ENCODE data around the gene DAP. TPM values are rescaled to one million over a fixed set of nuclear protein-coding genes. Genes with fewer than 3 reads are reported as not detected.

The DAP gene
- total and polyA plus RNA-seq, 7 donors, result 25.7 to 131 (median 38.5) TPM

DNA sequence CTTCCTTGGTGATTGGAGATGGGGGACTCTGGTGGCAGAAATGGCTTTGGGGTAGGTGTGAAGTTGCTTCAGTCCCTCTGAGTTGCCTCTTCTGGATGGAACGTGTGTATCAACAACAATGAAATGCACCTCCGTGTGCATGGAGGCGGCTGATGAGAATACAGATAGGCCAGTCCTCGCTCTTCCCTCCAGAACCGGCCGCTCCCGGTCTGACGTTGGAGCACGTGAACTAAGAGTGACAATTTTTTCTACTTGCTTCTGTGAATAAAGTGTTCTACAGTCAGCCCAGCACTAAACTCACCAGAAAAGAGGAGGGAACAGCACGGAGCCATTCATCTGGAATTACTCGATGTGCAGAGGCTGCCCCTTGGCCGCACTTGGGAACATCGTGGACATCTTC, 106.5 kb downstream of the DAP start:
- TF ChIP-seq POLR2A (IDR thresholded peaks at IDR 0.05), result no peak
- Histone ChIP-seq H3K4me1 (peaks cover 0 to under 1% (median 0%) of the 10 kb centered on the region in 4 donors), H3K27ac (no peak overlapping the region), H3K9me3 (no peaks in the 10 kb centered on the region), H3K4me3 (no peak overlapping the region), H3K36me3 (no peaks in the 10 kb centered on the region), H3K27me3 (peaks cover 2 to 25% (median 6%) of the 10 kb centered on the region in 3 donors)
- peak; percentile 39 for DNase-seq
- intact Hi-C loops (cut with DNase I), result no loop called here
- 90 to 93% methylated on average over 13 of the region's 13 CpGs for WGBS, 2 donors

DNA sequence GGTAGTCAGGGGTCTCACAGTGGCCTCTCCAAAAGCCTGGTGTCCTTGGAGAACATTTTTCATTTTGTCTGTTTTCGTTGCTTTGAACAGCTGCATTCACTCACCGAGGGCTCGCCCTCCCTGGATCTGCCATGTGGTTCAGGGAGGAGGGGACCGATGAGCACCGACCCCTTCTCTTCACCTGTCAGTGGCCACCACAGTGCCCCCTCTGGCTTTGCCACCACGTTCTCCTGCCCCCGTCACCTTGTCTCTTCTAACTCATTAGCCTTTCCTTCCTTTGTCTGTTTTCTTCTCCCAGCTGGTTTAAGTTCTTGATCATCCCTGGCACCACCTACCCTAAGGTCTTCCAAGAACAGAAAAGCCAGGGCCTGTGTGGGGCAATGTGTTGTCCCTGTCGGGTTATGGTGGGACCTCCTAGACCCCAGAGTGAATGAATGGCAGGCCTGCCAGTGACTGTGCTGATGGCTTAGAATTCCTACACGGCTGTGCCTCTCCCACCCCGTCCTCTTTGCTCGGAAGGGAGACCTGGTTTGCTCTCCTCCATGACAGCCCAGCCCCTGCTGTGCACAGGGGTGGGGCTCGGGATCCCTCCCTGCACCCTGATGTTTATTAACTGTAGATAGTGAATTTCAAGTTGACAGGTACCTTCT, 107.2 kb downstream of the DAP start:
- H3K4me3 ChIP-seq, result no peak overlapping the region
- no peak overlapping the region for H3K27ac ChIP-seq
- WGBS, 2 donors, result 75 to 86% methylated on average over 12 of the region's 12 CpGs
- no peak for DNase-seq
- peaks cover 7 to 32% (median 13%) of the 10 kb centered on the region in 3 donors for H3K27me3 ChIP-seq
- intact Hi-C loops (cut with DNase I), result no loop called here
- H3K9me3 ChIP-seq, result no peaks in the 10 kb centered on the region
- peaks cover 0 to 4% (median 0%) of the 10 kb centered on the region in 4 donors for H3K4me1 ChIP-seq
- no peak for TF ChIP-seq EP300 (IDR thresholded peaks at IDR 0.05)
- TF ChIP-seq, protein P1, sequence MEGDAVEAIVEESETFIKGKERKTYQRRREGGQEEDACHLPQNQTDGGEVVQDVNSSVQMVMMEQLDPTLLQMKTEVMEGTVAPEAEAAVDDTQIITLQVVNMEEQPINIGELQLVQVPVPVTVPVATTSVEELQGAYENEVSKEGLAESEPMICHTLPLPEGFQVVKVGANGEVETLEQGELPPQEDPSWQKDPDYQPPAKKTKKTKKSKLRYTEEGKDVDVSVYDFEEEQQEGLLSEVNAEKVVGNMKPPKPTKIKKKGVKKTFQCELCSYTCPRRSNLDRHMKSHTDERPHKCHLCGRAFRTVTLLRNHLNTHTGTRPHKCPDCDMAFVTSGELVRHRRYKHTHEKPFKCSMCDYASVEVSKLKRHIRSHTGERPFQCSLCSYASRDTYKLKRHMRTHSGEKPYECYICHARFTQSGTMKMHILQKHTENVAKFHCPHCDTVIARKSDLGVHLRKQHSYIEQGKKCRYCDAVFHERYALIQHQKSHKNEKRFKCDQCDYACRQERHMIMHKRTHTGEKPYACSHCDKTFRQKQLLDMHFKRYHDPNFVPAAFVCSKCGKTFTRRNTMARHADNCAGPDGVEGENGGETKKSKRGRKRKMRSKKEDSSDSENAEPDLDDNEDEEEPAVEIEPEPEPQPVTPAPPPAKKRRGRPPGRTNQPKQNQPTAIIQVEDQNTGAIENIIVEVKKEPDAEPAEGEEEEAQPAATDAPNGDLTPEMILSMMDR (IDR thresholded peaks at IDR 0.05), result no peak
- no peak for TF ChIP-seq POLR2AphosphoS5 (IDR thresholded peaks at IDR 0.05)
- no peak for TF ChIP-seq POLR2A (IDR thresholded peaks at IDR 0.05)
- H3K36me3 ChIP-seq, result no peaks in the 10 kb centered on the region

DNA sequence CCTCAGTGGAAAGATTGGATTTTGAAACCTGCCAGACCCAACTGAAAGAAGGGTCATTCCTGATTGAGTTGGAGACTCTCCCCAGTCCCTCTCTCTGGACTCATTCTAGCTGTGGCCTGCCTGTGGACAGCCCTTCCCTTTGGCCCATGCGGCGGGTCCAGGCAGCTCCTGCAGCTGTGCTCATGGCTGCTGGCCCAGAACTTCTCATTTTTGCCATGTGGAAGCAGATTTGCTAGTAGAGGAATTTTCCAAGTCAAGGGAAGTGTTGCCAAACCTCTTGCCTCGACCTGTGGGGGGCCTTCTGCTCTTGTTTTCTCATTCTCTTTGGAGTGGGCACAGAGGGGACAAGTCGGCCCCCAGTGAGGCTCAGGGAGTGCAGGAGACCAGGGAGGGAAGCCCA, 108.0 kb downstream of the DAP start:
- no peak for DNase-seq
- intact Hi-C loops (cut with DNase I), result no loop called here
- H3K36me3 ChIP-seq, result no peaks in the 10 kb centered on the region
- H3K9me3 ChIP-seq, result no peaks in the 10 kb centered on the region
- H3K27me3 ChIP-seq, result peaks cover 7 to 40% (median 16%) of the 10 kb centered on the region in 3 donors
- no peak overlapping the region for H3K27ac ChIP-seq
- peaks cover 0 to 4% (median 0%) of the 10 kb centered on the region in 4 donors for H3K4me1 ChIP-seq
- TF ChIP-seq, protein P1 (IDR thresholded peaks at IDR 0.05), result no peak
- TF ChIP-seq POLR2A (IDR thresholded peaks at IDR 0.05) (no peak), EP300 (IDR thresholded peaks at IDR 0.05) (no peak), POLR2AphosphoS5 (IDR thresholded peaks at IDR 0.05) (no peak)
- H3K4me3 ChIP-seq, result no peak overlapping the region
- WGBS, 2 donors, result 39 to 62% methylated on average over 4 of the region's 4 CpGs

DNA sequence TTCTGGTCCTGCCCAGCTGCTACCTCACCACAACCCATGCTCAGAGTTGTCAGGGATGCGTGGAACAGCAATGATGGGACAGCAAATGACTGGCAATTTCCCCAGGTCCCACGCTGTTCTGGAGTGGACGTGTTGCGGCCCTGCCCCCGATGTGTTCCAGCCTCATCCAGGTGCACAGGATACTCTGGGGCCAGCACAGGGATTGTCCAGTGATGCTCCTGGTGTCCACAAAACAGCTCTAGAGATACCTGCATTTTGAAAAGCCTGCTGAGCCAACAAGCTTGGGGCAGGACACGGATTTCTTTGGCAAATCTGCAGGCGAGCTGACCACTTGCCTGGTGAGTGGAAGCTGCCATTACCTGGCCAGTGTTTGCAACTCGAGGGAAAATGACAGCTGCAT, 108.4 kb downstream of the DAP start:
- Histone ChIP-seq H3K4me3 (no peak overlapping the region), H3K27me3 (peaks cover 7 to 41% (median 16%) of the 10 kb centered on the region in 3 donors), H3K4me1 (peaks cover 0 to 4% (median 0%) of the 10 kb centered on the region in 4 donors), H3K36me3 (no peaks in the 10 kb centered on the region), H3K9me3 (no peaks in the 10 kb centered on the region), H3K27ac (no peak overlapping the region)
- WGBS, 2 donors, result 86 to 89% methylated on average over 8 of the region's 8 CpGs
- intact Hi-C loops (cut with DNase I), result no loop called here
- TF ChIP-seq, protein P1 (IDR thresholded peaks at IDR 0.05), result no peak
- no peak for TF ChIP-seq POLR2A (IDR thresholded peaks at IDR 0.05)
- no peak for TF ChIP-seq EP300 (IDR thresholded peaks at IDR 0.05)
- TF ChIP-seq POLR2AphosphoS5 (IDR thresholded peaks at IDR 0.05), result no peak
- DNase-seq, result peak; percentile 21

DNA sequence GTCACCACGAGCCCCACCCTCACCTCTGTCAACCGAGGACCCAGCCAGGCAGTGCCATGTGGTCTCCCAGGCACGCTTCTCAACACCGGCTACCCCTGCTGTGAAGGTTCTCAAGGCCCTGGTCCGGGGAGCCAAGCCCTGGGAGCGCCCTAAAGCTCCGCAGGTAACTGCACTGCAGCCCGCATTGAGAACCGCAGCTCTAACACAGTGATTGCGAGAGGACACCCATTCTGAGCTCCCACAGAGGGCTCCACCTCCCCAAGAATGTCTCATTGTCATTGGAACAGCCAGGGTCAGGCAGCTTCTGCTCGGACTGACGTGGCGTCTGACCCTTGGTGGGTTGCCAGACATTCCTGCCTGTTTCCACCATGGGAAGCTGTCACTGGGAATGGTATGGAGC, 108.9 kb downstream of the DAP start:
- TF ChIP-seq POLR2AphosphoS5 (IDR thresholded peaks at IDR 0.05), result no peak
- TF ChIP-seq, protein P1 (IDR thresholded peaks at IDR 0.05), result no peak
- TF ChIP-seq POLR2A (IDR thresholded peaks at IDR 0.05), result no peak
- no peak for TF ChIP-seq EP300 (IDR thresholded peaks at IDR 0.05)
- intact Hi-C loops (cut with DNase I), result no loop called here
- peak; percentile 46 for DNase-seq
- peaks cover 7 to 41% (median 16%) of the 10 kb centered on the region in 3 donors for H3K27me3 ChIP-seq
- H3K27ac ChIP-seq, result no peak overlapping the region
- H3K36me3 ChIP-seq, result no peaks in the 10 kb centered on the region
- WGBS, 2 donors, result 79 to 89% methylated on average over 13 of the region's 13 CpGs
- peaks cover 0 to 4% (median 0%) of the 10 kb centered on the region in 4 donors for H3K4me1 ChIP-seq
- H3K9me3 ChIP-seq, result no peaks in the 10 kb centered on the region
- H3K4me3 ChIP-seq, result no peak overlapping the region
